Neuronal stem cell (in vitro differentiated cells): Measurements from ENCODE around the gene RASGRP3.

Experiments
- DNase-seq: peaks from one replicate; pipeline ENCODE4 v3.0.0-alpha.2; 2013; ENCODE audit warnings: low spot score
- H2AFZ ChIP-seq: one replicate; pipeline ENCODE4 v1.6.1; 2013; ENCODE audit warnings: mild to moderate bottlenecking, low read length, inconsistent platforms
- H2AK5ac ChIP-seq: 2 replicates; pipeline ENCODE4 v1.6.1; 2013; ENCODE audit warnings: low read depth, mild to moderate bottlenecking, inconsistent platforms, low read length, moderate library complexity, mixed read lengths
- H2BK120ac ChIP-seq: 2 replicates; pipeline ENCODE4 v1.6.1; 2013; ENCODE audit warnings: low read depth, mild to moderate bottlenecking, inconsistent platforms, low read length, moderate library complexity, mixed read lengths
- H2BK12ac ChIP-seq: one replicate; pipeline ENCODE4 v1.6.1; 2013; ENCODE audit warnings: low read length, inconsistent platforms
- H2BK15ac ChIP-seq: 2 replicates; pipeline ENCODE4 v1.6.1; 2013; ENCODE audit warnings: mild to moderate bottlenecking, low read length, inconsistent platforms, mixed read lengths
- H2BK5ac ChIP-seq: one replicate; pipeline ENCODE4 v1.6.1; 2013; ENCODE audit warnings: inconsistent platforms, mild to moderate bottlenecking, low read length, moderate library complexity
- H3K14ac ChIP-seq: one replicate; pipeline ENCODE4 v1.6.1; 2013; ENCODE audit warnings: low read length, inconsistent platforms
- H3K18ac ChIP-seq: 2 replicates; pipeline ENCODE4 v1.6.1; 2013; ENCODE audit warnings: low read length, inconsistent platforms
- H3K23ac ChIP-seq: 2 replicates; pipeline ENCODE4 v1.6.1; 2013; ENCODE audit warnings: low read depth, mild to moderate bottlenecking, mixed read lengths, low read length, inconsistent platforms; ENCODE audit not compliant: poor library complexity
- H3K27ac ChIP-seq: replicated peaks from 3 replicates; pipeline ENCODE4 v1.5.1; 2013; ENCODE audit warnings: low read length, inconsistent platforms
- H3K27me3 ChIP-seq, 3 experiments: 2 replicates each; pipeline ENCODE4 v1.6.1; 2013; ENCODE audit warnings: low read length in 3 of 3, mild to moderate bottlenecking in 2 of 3, inconsistent platforms in 1 of 3, low read depth in 1 of 3, mixed read lengths in 1 of 3, moderate library complexity in 1 of 3; ENCODE audit not compliant: control insufficient read depth in 3 of 3, insufficient read depth in 3 of 3
- H3K36me3 ChIP-seq, 2 donors: replicated peaks in 1 of 2; 2 replicates each; pipeline ENCODE4 v1.6.1; 2013; ENCODE audit warnings: low read length in 2 of 2; ENCODE audit not compliant: control insufficient read depth in 2 of 2, insufficient read depth in 2 of 2
- H3K4ac ChIP-seq: 2 replicates; pipeline ENCODE4 v1.6.1; 2013; ENCODE audit warnings: inconsistent platforms, mild to moderate bottlenecking, low read length, moderate library complexity
- H3K4me1 ChIP-seq, 2 donors: 1 replicate in 1 of 2; 2 replicates in 1 of 2; pipeline ENCODE4 v1.6.1; 2013; ENCODE audit warnings: low read length in 2 of 2, low read depth in 1 of 2; ENCODE audit not compliant: control insufficient read depth in 2 of 2, insufficient read depth in 1 of 2
- H3K4me2 ChIP-seq: one replicate; pipeline ENCODE4 v1.6.1; 2013; ENCODE audit warnings: mild to moderate bottlenecking, low read length, inconsistent platforms; ENCODE audit not compliant: insufficient read depth, poor library complexity, severe bottlenecking
- H3K4me3 ChIP-seq, 2 donors: 2 replicates each; pipeline ENCODE4 v1.5.1; 2013; ENCODE audit warnings: low read length in 2 of 2, mild to moderate bottlenecking in 2 of 2, inconsistent platforms in 1 of 2, moderate library complexity in 1 of 2
- H3K79me1 ChIP-seq: one replicate; pipeline ENCODE4 v1.6.1; 2013; ENCODE audit warnings: low read depth, mild to moderate bottlenecking, inconsistent platforms, low read length, moderate library complexity
- H3K9ac ChIP-seq: one replicate; pipeline ENCODE4 v1.6.1; 2013; ENCODE audit warnings: mild to moderate bottlenecking, low read depth, low read length, inconsistent platforms; ENCODE audit not compliant: poor library complexity
- H3K9me3 ChIP-seq, 2 donors: replicated peaks in 1 of 2; 2 replicates each; pipeline versions ENCODE3 to v1.6.1; 2013; ENCODE audit warnings: low read length in 2 of 2, mild to moderate bottlenecking in 2 of 2, inconsistent platforms in 1 of 2, low read depth in 1 of 2, mixed read lengths in 1 of 2, moderate library complexity in 1 of 2; ENCODE audit not compliant: control insufficient read depth in 2 of 2, insufficient read depth in 1 of 2
- H4K8ac ChIP-seq: one replicate; pipeline ENCODE4 v1.6.1; 2013; ENCODE audit warnings: low read depth, mild to moderate bottlenecking, inconsistent platforms, low read length, moderate library complexity
- H4K91ac ChIP-seq: one replicate; pipeline ENCODE4 v1.6.1; 2013; ENCODE audit warnings: low read length, low read depth, mild to moderate bottlenecking, inconsistent platforms; ENCODE audit not compliant: poor library complexity
- WGBS, 2 donors: extraction: QIAGEN DNeasy Blood & Tissue Kit; methylation state at CpG; one replicate each; pipeline ENCODE4 v1.1.7; 2013; ENCODE audit warnings: missing lambda C conversion rate in 2 of 2, mixed read lengths in 1 of 2; ENCODE audit not compliant: insufficient read length in 2 of 2, insufficient replicate concordance in 1 of 2; ENCODE audit errors: extremely low coverage in 2 of 2; 5-methylcytosine and 5-hydroxymethylcytosine counted together

RASGRP3 gene

GRCh38 chr2:33516456-33516995 is 40.1 kb downstream of the RASGRP3 start:
- H2AK5ac ChIP-seq = no peak overlapping the region
- H3K36me3 ChIP-seq = no peaks in the 10 kb centered on the region
- no peak overlapping the region for H2BK12ac ChIP-seq
- H3K18ac ChIP-seq = no peak overlapping the region
- no peak overlapping the region for H3K23ac ChIP-seq
- no peaks in the 10 kb centered on the region for H3K79me1 ChIP-seq
- H3K4me2 ChIP-seq = no peak overlapping the region
- H3K4ac ChIP-seq = no peak overlapping the region
- H4K8ac ChIP-seq = no peak overlapping the region
- no peak overlapping the region for H2BK5ac ChIP-seq
- no peak overlapping the region for H3K9ac ChIP-seq
- no peak overlapping the region for H3K27ac ChIP-seq
- no peaks in the 10 kb centered on the region for H3K4me1 ChIP-seq
- no peak overlapping the region for H2BK120ac ChIP-seq
- WGBS, 2 donors = no CpG with 5 or more reads among the region's 2 CpGs
- H4K91ac ChIP-seq = no peak overlapping the region
- H2AFZ ChIP-seq = no peak overlapping the region
- H3K27me3 ChIP-seq = no peaks in the 10 kb centered on the region
- H3K14ac ChIP-seq = no peak overlapping the region
- no peak overlapping the region for H3K4me3 ChIP-seq
- no peak overlapping the region for H2BK15ac ChIP-seq
- H3K9me3 ChIP-seq = no peaks in the 10 kb centered on the region
- DNase-seq = no peak

- Histone ChIP-seq H3K4me1 (peaks cover 0 to 3% of the 10 kb centered on the region in 2 donors), H3K14ac (no peak overlapping the region), H2AFZ (no peak overlapping the region), H3K23ac (no peak overlapping the region), H2BK12ac (no peak overlapping the region), H3K79me1 (no peaks in the 10 kb centered on the region), H4K91ac (no peak overlapping the region), H2BK15ac (no peak overlapping the region), H3K27me3 (no peaks in the 10 kb centered on the region), H2BK120ac (no peak overlapping the region), H2AK5ac (no peak overlapping the region), H3K18ac (no peak overlapping the region), H3K4ac (no peak overlapping the region), H3K9me3 (no peaks in the 10 kb centered on the region), H3K4me3 (no peak overlapping the region), H3K9ac (no peak overlapping the region), H3K27ac (no peak overlapping the region), H3K36me3 (no peaks in the 10 kb centered on the region), H4K8ac (no peak overlapping the region), H3K4me2 (no peak overlapping the region), H2BK5ac (no peak overlapping the region)
- no CpG with 5 or more reads among the region's 2 CpGs for WGBS, 2 donors
- DNase-seq = no peak
These were observed 41.8 kb downstream of the RASGRP3 start for GRCh38 chr2:33518200-33518599.

GRCh38 chr2:33518929-33519328 is 42.5 kb downstream of the RASGRP3 start:
- Histone ChIP-seq H3K9me3 (no peaks in the 10 kb centered on the region), H3K23ac (no peak overlapping the region), H4K8ac (no peak overlapping the region), H3K27ac (no peak overlapping the region), H3K4ac (no peak overlapping the region), H2BK12ac (no peak overlapping the region), H3K18ac (no peak overlapping the region), H3K4me2 (no peak overlapping the region), H3K36me3 (no peaks in the 10 kb centered on the region), H2AFZ (no peak overlapping the region), H4K91ac (no peak overlapping the region), H2BK5ac (no peak overlapping the region), H3K9ac (no peak overlapping the region), H3K4me3 (no peak overlapping the region), H3K27me3 (no peaks in the 10 kb centered on the region), H3K14ac (no peak overlapping the region), H3K79me1 (no peaks in the 10 kb centered on the region), H2BK15ac (no peak overlapping the region), H2BK120ac (no peak overlapping the region), H2AK5ac (no peak overlapping the region), H3K4me1 (peaks cover 0 to 3% of the 10 kb centered on the region in 2 donors)
- WGBS, 2 donors = no CpG with 5 or more reads among the region's 1 CpG
- DNase-seq = no peak

GRCh38 chr2:33521791-33522281 is 45.4 kb downstream of the RASGRP3 start:
- Histone ChIP-seq H4K91ac (no peak overlapping the region), H2AFZ (no peak overlapping the region), H3K79me1 (no peaks in the 10 kb centered on the region), H3K27ac (no peak overlapping the region), H2AK5ac (no peak overlapping the region), H3K9me3 (no peaks in the 10 kb centered on the region), H3K36me3 (no peaks in the 10 kb centered on the region), H3K4ac (no peak overlapping the region), H3K14ac (no peak overlapping the region), H3K4me1 (peaks cover 0 to 3% of the 10 kb centered on the region in 2 donors), H3K27me3 (no peaks in the 10 kb centered on the region), H3K4me3 (no peak overlapping the region), H2BK15ac (no peak overlapping the region), H2BK120ac (no peak overlapping the region), H3K23ac (no peak overlapping the region), H2BK12ac (no peak overlapping the region), H3K18ac (no peak overlapping the region), H2BK5ac (no peak overlapping the region), H3K4me2 (no peak overlapping the region), H3K9ac (no peak overlapping the region), H4K8ac (no peak overlapping the region)
- no peak for DNase-seq
- no CpG with 5 or more reads among the region's 1 CpG for WGBS, 2 donors
